Activated T-helper 2 cell treated with anti-CD3 and anti-CD28 coated beads, Interferon-gamma antibody, Interleukin-2, Interleukin-4, amounts not matched to agents 10 μg/mL and 5 μg/mL and 100 μg/mL, durations not matched to agents 14 hours and 24 hours and 36 hours (primary cell): ENCODE measurements around the gene IL1RAPL1. TPM values are rescaled to one million over a fixed set of nuclear protein-coding genes. Genes with fewer than 3 reads are reported as not detected.

Experiments
- DNase-seq: peaks from one replicate; pipeline ENCODE4 v3.0.0; 2021; ENCODE audit warnings: low spot score
- H3K27ac Mint-ChIP-seq: one replicate; pipeline ENCODE4 v1.8.0; 2021; ENCODE audit warnings: mixed read lengths
- H3K27me3 Mint-ChIP-seq: one replicate; pipeline ENCODE4 v1.8.0; 2021; ENCODE audit warnings: low read depth, mixed read lengths
- H3K36me3 Mint-ChIP-seq: one replicate; pipeline ENCODE4 v1.8.0; 2021; ENCODE audit warnings: low read depth, mixed read lengths
- H3K4me1 Mint-ChIP-seq: one replicate; pipeline ENCODE4 v1.8.0; 2021; ENCODE audit warnings: low read depth, mixed read lengths
- H3K4me3 Mint-ChIP-seq: one replicate; pipeline ENCODE4 v1.8.0; 2021; ENCODE audit warnings: low read depth, mild to moderate bottlenecking, moderate library complexity, mixed read lengths
- H3K9me3 Mint-ChIP-seq: one replicate; pipeline ENCODE4 v1.8.0; 2021; ENCODE audit warnings: mixed read lengths
- intact Hi-C: fragments of 100-400 bp; cut with micrococcal nuclease; formaldehyde crosslinking; loops from one replicate; pipeline ENCODE4 v1.15.1; 2023
- total RNA-seq: library from RNA; stranded (reverse); gene quantifications from 2 replicates; pipeline ENCODE4 v1.2.3, GENCODE V29; 2022

The IL1RAPL1 gene
- total RNA-seq, 1 donor from 2014 or later, result not detected

GRCh38 chrX:29648161-29648560 lies 1060.9 kb downstream of the IL1RAPL1 start:
- no peak for DNase-seq
- Mint-ChIP-seq H3K27me3 (no peaks in the 10 kb centered on the region), H3K9me3 (peaks cover 8% of the 10 kb centered on the region), H3K27ac (no peak overlapping the region), H3K4me3 (no peak overlapping the region), H3K4me1 (no peaks in the 10 kb centered on the region), H3K36me3 (no peaks in the 10 kb centered on the region)
- intact Hi-C loops, result no loop called here

GRCh38 chrX:29652484-29652883 lies 1065.2 kb downstream of the IL1RAPL1 start:
- DNase-seq, result no peak
- H3K36me3 Mint-ChIP-seq, result no peaks in the 10 kb centered on the region
- no peak overlapping the region for H3K27ac Mint-ChIP-seq
- no peaks in the 10 kb centered on the region for H3K9me3 Mint-ChIP-seq
- intact Hi-C loops, result no loop called here
- H3K27me3 Mint-ChIP-seq, result no peaks in the 10 kb centered on the region
- no peak overlapping the region for H3K4me3 Mint-ChIP-seq
- no peaks in the 10 kb centered on the region for H3K4me1 Mint-ChIP-seq

GRCh38 chrX:29653721-29654120 lies 1066.5 kb downstream of the IL1RAPL1 start:
- Mint-ChIP-seq H3K27ac (no peak overlapping the region), H3K4me3 (no peak overlapping the region), H3K4me1 (no peaks in the 10 kb centered on the region), H3K36me3 (no peaks in the 10 kb centered on the region), H3K9me3 (no peaks in the 10 kb centered on the region), H3K27me3 (no peaks in the 10 kb centered on the region)
- intact Hi-C loops, result no loop called here
- no peak for DNase-seq

DNA sequence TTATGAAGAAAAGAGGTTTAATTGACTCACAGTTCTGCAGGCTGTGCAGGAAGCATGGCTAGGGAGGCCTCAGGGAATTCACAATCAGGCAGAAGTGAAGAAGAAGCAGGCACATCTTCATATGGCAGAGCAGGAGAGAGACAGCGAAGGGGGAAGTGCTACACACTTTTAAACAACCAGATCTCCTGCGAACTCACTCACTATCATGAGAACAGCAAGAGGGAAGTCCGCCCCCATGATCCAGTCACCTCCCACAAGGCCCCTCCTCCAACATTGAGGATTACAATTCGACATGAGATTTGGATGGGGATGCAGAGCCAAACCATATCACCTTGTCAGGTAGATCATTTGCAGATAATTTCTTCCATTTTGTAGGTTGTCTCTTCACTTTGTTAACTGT lies 1072.7 kb downstream of the IL1RAPL1 start:
- DNase-seq, result no peak

DNA sequence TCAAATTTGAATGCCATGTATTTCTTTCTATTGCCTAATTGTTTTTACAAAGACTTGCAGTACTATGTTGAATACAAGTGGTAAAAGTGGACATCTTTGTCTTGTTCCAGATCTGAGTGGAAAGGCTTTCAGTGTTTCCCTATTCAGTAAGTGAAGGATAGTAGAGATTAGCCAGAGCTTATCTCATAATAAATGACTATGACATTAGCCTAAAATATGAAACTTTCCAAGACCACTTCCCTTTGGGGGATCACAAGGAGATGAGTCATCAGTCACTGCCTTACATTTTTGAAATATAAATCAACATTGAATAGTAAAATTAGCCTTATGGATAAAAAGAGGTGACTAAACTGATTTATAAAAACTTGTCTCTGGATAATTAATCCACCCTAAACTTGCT lies 1074.0 kb downstream of the IL1RAPL1 start:
- intact Hi-C loops, result no loop called here
- DNase-seq, result no peak
- Mint-ChIP-seq H3K27me3 (no peaks in the 10 kb centered on the region), H3K36me3 (no peaks in the 10 kb centered on the region), H3K27ac (no peak overlapping the region), H3K4me1 (no peaks in the 10 kb centered on the region), H3K9me3 (peaks cover 9% of the 10 kb centered on the region), H3K4me3 (no peak overlapping the region)

More for the DNA sequence above, 1072.7 kb downstream of the IL1RAPL1 start:
- H3K36me3 Mint-ChIP-seq, result no peaks in the 10 kb centered on the region
- no peak overlapping the region for H3K27ac Mint-ChIP-seq
- no peaks in the 10 kb centered on the region for H3K4me1 Mint-ChIP-seq
- intact Hi-C loops, result no loop called here
- no peak overlapping the region for H3K4me3 Mint-ChIP-seq
- peaks cover 9% of the 10 kb centered on the region for H3K9me3 Mint-ChIP-seq
- no peaks in the 10 kb centered on the region for H3K27me3 Mint-ChIP-seq

- no peak for DNase-seq
- Mint-ChIP-seq H3K4me1 (no peaks in the 10 kb centered on the region), H3K27ac (no peak overlapping the region), H3K9me3 (peaks cover 9% of the 10 kb centered on the region), H3K36me3 (no peaks in the 10 kb centered on the region), H3K4me3 (no peak overlapping the region), H3K27me3 (no peaks in the 10 kb centered on the region)
- intact Hi-C loops, result no loop called here
Observed at GRCh38 chrX:29662101-29662500, 1074.9 kb downstream of the IL1RAPL1 start.

DNA sequence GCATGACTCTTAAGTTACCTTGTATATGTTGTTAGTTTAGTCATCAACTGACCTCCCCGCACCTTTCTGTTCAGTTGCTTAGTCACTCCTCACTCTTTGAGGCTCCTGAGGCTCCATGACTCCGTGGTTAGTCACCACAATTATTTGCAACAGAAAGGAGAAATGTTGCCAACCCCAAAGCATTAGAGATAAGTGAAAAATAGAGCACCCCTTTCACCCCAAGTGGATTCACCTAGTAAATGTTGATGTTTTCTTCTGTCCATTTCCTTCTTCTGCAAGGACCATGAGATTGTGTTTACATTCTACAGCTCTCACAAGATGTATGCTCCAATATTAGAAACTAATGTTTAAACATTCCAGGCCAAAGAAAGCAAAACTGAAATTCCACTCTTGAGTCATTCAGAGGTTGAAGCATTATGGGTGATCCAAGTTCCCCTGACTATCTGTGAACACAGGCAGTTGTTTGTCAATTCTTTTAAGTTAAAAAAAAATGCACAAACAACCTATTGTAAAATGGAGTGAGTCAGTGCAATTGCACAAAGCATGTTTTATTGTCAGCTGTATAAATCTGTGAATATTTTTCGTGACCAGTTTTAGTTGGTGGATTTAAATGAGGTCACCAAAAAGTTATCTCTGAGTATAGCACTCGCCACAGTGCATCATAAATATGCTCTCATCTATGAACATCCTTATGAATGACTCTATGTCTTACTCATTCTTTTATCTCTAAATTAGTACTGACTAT lies 1075.7 kb downstream of the IL1RAPL1 start:
- H3K36me3 Mint-ChIP-seq, result no peaks in the 10 kb centered on the region
- peaks cover 9% of the 10 kb centered on the region for H3K9me3 Mint-ChIP-seq
- no peaks in the 10 kb centered on the region for H3K27me3 Mint-ChIP-seq
- no peak for DNase-seq
- H3K27ac Mint-ChIP-seq, result no peak overlapping the region
- H3K4me1 Mint-ChIP-seq, result no peaks in the 10 kb centered on the region
- intact Hi-C loops, result no loop called here
- no peak overlapping the region for H3K4me3 Mint-ChIP-seq

GRCh38 chrX:29665532-29665931 lies 1078.3 kb downstream of the IL1RAPL1 start:
- Mint-ChIP-seq H3K4me3 (no peak overlapping the region), H3K36me3 (no peaks in the 10 kb centered on the region), H3K4me1 (no peaks in the 10 kb centered on the region), H3K27ac (no peak overlapping the region), H3K27me3 (no peaks in the 10 kb centered on the region), H3K9me3 (peaks cover 9% of the 10 kb centered on the region)
- DNase-seq, result no peak
- intact Hi-C loops, result no loop called here

DNA sequence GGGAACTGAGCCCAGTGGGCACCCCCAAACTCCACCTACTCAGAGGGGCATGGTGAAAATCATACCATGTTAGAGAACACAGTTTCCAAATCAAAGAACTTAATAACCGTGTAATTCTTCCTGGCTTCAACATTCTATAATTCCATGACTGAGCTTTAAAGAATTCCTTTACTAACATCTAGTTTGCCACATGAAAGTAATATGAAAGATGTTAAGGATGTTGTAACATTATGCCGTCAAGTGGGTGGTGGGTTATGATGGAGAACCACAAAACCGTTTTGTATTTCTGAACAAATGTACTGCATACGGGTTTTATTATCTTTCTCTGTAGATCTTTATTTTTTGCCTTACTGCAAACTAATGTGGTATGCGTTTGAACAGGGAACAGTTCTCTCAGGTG lies 1079.1 kb downstream of the IL1RAPL1 start:
- H3K36me3 Mint-ChIP-seq, result no peaks in the 10 kb centered on the region
- intact Hi-C loops, result no loop called here
- H3K27me3 Mint-ChIP-seq, result no peaks in the 10 kb centered on the region
- no peak overlapping the region for H3K4me3 Mint-ChIP-seq
- H3K9me3 Mint-ChIP-seq, result peaks cover 9% of the 10 kb centered on the region
- no peak for DNase-seq
- no peak overlapping the region for H3K27ac Mint-ChIP-seq
- H3K4me1 Mint-ChIP-seq, result no peaks in the 10 kb centered on the region

DNA sequence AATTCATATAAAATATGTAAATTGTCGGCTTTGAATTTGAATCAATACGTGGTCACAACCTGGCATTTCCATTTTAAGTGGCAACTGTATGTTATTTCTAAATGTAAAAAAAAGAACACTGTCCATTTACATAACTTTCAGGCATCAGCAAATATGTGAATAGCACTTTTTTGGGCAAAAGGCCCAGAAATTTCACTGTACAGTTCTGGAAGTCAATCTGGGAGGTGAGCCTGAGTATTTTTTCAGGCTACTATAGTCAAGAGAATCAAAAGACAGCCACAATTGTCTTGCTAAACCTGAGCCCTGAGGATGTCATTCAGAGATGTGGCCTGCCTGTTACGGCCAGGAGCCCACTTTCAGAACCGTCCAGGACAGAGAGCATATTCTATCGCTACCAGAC lies 1084.2 kb downstream of the IL1RAPL1 start:
- Mint-ChIP-seq H3K4me3 (no peak overlapping the region), H3K27me3 (no peaks in the 10 kb centered on the region), H3K27ac (no peak overlapping the region), H3K9me3 (no peaks in the 10 kb centered on the region), H3K4me1 (no peaks in the 10 kb centered on the region), H3K36me3 (no peaks in the 10 kb centered on the region)
- DNase-seq, result no peak
- intact Hi-C loops, result no loop called here

DNA sequence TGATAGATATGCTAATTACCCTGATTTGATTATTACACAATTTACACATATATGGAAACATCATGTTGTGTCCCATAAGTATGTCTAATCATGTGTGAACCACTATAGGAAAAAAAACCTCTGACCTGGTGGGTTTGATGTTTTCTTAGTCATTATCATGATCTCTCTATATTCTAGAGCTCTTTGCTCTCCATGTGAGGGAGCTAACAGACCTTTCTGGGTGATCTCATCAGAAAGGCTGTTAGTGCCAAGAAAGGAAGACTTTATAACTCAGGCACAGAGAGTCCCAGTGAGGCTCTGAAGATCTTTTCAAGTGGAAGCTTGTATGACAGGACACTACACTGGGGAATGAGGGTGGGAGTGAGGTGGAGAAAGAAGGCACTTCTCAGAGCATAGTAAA lies 1100.4 kb downstream of the IL1RAPL1 start:
- H3K36me3 Mint-ChIP-seq, result no peaks in the 10 kb centered on the region
- no peaks in the 10 kb centered on the region for H3K27me3 Mint-ChIP-seq
- no peaks in the 10 kb centered on the region for H3K4me1 Mint-ChIP-seq
- no peak overlapping the region for H3K4me3 Mint-ChIP-seq
- no peak overlapping the region for H3K27ac Mint-ChIP-seq
- intact Hi-C loops, result no loop called here
- no peaks in the 10 kb centered on the region for H3K9me3 Mint-ChIP-seq
- no peak for DNase-seq

- intact Hi-C loops, result no loop called here
- Mint-ChIP-seq H3K4me3 (no peak overlapping the region), H3K27me3 (no peaks in the 10 kb centered on the region)
Observed at GRCh38 chrX:29690061-29690460, 1102.8 kb downstream of the IL1RAPL1 start.

DNA sequence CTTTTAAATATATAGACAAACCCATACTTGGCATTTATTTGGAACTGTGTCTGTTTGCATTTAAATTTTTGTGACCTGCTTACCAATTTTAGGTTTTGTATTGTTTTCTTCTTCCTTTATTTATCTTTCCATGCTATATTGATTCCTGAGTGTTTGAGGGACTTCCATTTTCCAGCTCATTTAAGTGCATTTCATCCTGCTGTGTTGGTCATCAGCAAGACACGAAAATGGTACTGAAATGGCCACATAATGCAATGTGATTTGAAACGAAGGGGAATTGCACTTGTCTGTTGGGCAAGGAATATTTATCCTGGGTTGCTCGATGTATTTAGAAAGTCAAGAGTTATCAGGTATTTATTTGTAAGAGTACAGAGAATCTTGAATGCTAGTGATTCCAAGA lies 1103.8 kb downstream of the IL1RAPL1 start:
- H3K4me1 Mint-ChIP-seq, result no peaks in the 10 kb centered on the region
- no peaks in the 10 kb centered on the region for H3K9me3 Mint-ChIP-seq
- H3K27me3 Mint-ChIP-seq, result no peaks in the 10 kb centered on the region
- DNase-seq, result no peak
- intact Hi-C loops, result no loop called here
- H3K36me3 Mint-ChIP-seq, result no peaks in the 10 kb centered on the region
- no peak overlapping the region for H3K27ac Mint-ChIP-seq
- H3K4me3 Mint-ChIP-seq, result no peak overlapping the region

More at GRCh38 chrX:29690061-29690460, 1102.8 kb downstream of the IL1RAPL1 start:
- H3K9me3 Mint-ChIP-seq, result no peaks in the 10 kb centered on the region
- DNase-seq, result no peak
- no peak overlapping the region for H3K27ac Mint-ChIP-seq
- H3K4me1 Mint-ChIP-seq, result no peaks in the 10 kb centered on the region
- H3K36me3 Mint-ChIP-seq, result no peaks in the 10 kb centered on the region

DNA sequence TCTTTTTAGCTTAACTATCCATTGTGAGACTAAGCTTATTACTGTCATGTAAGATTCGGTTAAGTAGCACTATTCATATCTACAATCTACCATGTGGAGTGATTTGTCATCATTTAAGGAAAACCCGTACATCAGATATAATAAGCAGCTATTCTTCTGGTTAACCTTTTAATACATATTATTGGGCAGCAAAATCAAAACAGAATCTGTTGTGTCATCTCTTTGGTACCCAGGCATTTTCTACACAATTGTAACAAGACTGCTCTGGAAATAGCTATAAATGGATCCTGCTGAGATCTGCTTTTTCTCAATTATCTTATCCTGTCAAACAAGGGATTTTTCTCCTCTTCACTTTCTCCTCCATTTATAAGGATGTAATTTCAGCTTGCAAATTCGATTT lies 1106.7 kb downstream of the IL1RAPL1 start:
- no peak overlapping the region for H3K4me3 Mint-ChIP-seq
- H3K9me3 Mint-ChIP-seq, result no peaks in the 10 kb centered on the region
- DNase-seq, result no peak
- H3K4me1 Mint-ChIP-seq, result no peaks in the 10 kb centered on the region
- H3K36me3 Mint-ChIP-seq, result no peaks in the 10 kb centered on the region
- intact Hi-C loops, result no loop called here
- no peaks in the 10 kb centered on the region for H3K27me3 Mint-ChIP-seq
- no peak overlapping the region for H3K27ac Mint-ChIP-seq
